ENCODE data around the gene RSBN1.

The RSBN1 gene

DNA sequence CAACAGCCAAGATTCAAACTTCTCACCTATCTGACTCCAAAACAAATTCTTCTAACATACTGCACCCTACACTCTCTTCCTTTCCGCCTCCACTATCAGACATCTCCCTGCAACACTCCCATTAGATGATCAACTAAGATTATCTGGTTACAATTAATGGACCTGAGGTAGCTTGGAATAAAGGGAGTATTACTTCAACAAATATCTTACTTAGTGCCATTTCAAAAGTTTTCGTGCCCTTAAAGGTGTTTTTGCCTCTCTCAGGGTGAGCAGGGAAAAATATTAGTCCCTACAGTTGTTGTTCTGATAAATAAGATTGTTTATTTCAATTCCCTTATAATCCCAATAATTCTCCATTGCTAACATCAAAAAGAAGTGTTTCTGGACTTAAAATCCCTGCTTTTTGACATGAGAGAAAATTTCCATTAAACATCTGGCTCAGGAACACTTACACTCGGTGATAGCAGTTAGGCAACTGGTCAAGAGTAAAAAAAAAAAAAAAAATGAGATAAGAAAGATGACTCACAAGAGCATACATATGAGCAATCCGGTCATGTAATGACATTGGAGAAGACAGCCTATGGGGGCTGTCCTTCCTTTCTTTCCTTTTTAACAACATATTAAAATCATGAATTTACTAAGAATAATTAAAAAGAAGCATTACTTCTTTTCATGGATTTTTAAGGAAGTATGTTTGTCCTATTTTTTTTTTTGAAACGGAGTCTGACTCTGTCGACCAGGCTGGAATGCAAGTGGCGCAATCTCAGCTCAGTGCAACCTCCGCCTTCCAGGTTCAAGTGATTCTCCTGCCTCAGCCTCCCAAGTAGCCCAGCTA lies 7.6 kb downstream of the RSBN1 start:
- no peak for TF ChIP-seq ZFX (IDR thresholded peaks at IDR 0.05; ENCODE audit: borderline replicate concordance)
- TF ChIP-seq, protein P1, sequence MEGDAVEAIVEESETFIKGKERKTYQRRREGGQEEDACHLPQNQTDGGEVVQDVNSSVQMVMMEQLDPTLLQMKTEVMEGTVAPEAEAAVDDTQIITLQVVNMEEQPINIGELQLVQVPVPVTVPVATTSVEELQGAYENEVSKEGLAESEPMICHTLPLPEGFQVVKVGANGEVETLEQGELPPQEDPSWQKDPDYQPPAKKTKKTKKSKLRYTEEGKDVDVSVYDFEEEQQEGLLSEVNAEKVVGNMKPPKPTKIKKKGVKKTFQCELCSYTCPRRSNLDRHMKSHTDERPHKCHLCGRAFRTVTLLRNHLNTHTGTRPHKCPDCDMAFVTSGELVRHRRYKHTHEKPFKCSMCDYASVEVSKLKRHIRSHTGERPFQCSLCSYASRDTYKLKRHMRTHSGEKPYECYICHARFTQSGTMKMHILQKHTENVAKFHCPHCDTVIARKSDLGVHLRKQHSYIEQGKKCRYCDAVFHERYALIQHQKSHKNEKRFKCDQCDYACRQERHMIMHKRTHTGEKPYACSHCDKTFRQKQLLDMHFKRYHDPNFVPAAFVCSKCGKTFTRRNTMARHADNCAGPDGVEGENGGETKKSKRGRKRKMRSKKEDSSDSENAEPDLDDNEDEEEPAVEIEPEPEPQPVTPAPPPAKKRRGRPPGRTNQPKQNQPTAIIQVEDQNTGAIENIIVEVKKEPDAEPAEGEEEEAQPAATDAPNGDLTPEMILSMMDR (IDR thresholded peaks at IDR 0.05), result no peak

DNA sequence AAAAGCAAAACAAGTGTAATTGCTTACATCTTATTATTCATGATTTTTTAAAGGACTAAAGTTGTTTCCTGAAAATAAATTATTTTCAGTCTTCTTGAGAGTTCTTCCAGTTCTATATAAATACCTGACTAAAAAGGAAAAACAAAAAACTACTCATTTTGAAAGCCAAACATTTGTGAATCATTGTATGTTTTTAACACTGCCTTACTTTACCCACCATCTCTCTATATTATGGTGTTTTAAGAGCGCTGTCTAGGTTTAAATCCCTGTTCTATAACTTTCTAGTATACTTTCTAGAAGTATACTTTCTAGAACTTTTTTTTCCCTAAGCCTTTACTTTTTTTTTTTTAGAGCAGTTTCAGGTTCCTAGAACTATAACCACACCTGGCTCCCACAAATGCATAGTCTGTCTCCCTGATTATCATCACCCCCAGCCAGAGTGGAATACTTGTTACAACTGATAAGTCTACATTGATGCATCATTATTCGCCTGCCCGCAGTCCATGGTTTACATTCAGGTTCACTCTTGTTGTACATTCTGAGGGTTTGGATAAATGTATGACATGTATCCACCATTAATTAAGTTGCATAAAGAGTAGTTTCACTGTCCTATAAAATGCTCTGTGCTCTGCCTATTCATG lies 9.8 kb downstream of the RSBN1 start:
- TF ChIP-seq, protein P1 (IDR thresholded peaks at IDR 0.05), result no peak
- no peak for TF ChIP-seq ZFX (IDR thresholded peaks at IDR 0.05; ENCODE audit: borderline replicate concordance)
- no peak overlapping the region for H3K27ac ChIP-seq

More for the DNA sequence above, 7.6 kb downstream of the RSBN1 start:
- H3K27ac ChIP-seq, result no peak overlapping the region

DNA sequence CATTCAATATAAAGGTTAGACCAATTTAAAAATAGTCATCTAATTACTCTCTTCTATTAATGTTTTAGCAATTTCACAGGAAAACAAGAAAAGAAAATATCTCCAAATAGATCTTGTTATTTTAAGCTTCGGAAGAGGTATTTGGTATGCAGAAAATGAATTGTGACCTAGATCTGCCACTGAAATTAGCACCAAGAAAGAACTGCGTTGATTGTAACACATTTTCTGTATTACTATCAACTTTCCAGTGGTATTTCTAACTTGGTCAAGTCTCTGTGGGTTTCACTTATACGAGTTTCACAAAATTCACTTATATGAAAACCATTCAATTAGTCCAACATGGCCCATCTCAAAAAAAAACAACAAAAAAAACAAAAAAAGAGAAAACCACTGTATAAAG lies 11.8 kb downstream of the RSBN1 start:
- H3K27ac ChIP-seq, result no peak overlapping the region
- TF ChIP-seq ZFX (IDR thresholded peaks at IDR 0.05; ENCODE audit: borderline replicate concordance), result no peak
- TF ChIP-seq, protein P1 (IDR thresholded peaks at IDR 0.05), result no peak

DNA sequence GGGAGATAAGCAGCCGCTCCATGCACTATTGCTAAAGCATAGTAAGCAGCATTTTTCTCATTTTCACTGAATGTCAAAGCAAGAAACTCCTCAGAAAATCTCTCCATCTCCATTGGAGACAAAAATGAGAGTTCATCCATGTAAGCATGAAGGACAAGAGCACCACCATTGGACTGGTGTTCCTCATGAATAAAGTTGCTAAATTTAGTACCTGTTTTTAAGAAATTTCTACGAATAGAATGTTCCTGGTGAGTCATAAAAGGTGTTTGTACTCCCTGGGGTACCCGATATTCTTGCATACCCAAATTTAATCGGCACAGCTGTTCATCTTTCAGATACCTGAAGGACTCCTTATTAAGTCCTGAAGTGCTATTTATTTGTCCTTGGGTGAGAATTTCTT lies 14.8 kb downstream of the RSBN1 start:
- H3K27ac ChIP-seq, result no peak overlapping the region
- TF ChIP-seq ZFX (IDR thresholded peaks at IDR 0.05; ENCODE audit: borderline replicate concordance), result no peak
- TF ChIP-seq, protein P1 (IDR thresholded peaks at IDR 0.05), result no peak

DNA sequence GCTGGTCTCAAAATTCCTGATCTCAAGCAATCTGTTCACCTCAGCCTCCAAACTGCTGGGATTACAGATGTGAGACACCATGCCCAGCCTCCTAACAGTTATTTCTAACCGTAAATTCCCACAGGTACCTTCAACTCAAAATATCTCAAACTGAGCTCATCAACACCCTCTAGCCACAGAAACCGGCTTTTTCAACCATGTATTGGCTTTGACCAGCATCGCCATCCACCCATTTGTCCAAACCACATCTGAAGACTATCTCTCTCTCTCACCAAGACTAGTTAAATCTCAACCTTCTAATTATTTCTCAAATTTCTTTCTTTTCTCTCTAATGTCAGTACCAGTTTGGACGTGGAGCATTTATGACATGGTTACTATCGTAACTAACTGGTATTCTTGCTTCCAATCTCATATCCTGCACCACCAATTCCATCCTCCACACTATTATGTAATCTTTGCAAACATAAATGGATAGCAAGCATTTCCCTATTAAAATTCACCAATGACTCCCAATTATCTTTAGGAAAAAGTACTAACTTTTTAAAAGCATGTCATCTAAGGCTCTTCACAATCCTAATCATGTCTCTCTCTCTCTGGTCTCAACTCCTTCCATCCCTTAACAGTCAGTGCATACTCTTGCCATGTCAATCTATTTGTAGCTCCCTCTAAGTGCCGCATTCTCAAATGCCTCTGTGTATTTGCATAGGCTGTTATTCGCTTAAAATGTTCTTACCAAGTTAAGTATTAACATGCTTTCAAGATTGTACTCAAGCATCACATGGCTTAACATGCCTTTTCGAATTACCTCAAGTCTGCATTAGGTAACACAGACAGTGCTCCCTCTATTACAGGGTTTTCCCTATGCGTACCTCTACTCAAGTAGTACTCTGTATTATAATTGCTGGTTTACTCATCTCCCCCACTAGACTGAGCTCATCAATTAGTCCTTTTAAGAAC lies 18.1 kb downstream of the RSBN1 start:
- no peak overlapping the region for H3K27ac ChIP-seq
- TF ChIP-seq, protein P1 (IDR thresholded peaks at IDR 0.05), result no peak
- no peak for TF ChIP-seq ZFX (IDR thresholded peaks at IDR 0.05; ENCODE audit: borderline replicate concordance)

DNA sequence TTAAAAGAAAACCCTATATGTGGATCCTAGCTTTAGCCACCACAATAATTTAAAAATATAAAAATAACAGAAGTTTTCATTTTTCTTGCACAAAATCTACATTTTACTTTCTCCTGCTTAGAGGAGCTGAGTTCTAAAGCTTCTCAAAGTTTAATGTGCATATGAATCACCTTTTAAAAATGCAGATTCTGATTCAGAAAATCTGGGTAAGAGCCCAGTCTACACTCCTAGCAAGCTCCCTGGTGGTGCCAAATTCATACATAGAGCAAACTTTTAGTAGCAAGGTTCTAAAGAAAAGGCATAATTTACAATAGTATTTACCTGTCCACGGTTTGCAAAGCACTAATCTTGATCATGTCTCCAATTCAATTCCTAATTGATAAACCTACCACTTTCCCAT lies 19.3 kb downstream of the RSBN1 start:
- TF ChIP-seq, protein P1 (IDR thresholded peaks at IDR 0.05), result no peak
- TF ChIP-seq ZFX (IDR thresholded peaks at IDR 0.05; ENCODE audit: borderline replicate concordance), result no peak

More for the DNA sequence above, 19.3 kb downstream of the RSBN1 start:
- no peak overlapping the region for H3K27ac ChIP-seq
